HG02970 (cell line): Measurements from ENCODE around the gene CLN5.

Source experiments
- ATAC-seq: cut with Tn5 transposase; IDR thresholded peaks from one replicate; pipeline ENCODE4 v1.9.1; 2021; ENCODE audit warnings: mild to moderate bottlenecking, moderate library complexity, moderate number of reproducible peaks; ENCODE audit not compliant: unreplicated experiment, low FRiP score

The CLN5 gene

DNA sequence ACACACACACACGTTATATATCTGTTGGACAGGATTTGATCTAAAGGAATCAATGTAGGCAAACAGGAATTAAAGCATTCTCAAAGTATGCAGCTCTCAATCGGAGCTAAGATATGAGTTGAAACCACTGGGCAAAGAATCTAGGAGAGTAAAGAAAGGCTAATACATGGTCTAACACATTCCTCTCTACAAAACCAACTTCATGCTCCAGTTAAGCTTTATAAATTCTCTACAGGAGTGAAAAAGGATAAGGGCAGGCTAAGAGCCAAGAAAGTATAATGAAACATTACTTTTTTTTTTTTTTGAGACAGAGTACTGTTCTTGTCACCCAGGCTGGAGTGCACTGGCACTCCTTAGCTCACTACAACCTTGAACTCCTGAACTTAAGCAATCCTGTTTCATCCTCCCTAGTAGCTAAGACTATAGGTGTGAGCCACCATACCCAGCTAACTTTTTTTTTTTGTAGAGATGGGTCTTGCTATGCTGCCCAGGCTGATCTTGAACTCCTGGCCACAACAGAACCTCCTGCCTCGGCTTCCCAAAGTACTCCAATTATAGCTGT lies 24.5 kb downstream of the CLN5 start:
- ATAC-seq = no peak

DNA sequence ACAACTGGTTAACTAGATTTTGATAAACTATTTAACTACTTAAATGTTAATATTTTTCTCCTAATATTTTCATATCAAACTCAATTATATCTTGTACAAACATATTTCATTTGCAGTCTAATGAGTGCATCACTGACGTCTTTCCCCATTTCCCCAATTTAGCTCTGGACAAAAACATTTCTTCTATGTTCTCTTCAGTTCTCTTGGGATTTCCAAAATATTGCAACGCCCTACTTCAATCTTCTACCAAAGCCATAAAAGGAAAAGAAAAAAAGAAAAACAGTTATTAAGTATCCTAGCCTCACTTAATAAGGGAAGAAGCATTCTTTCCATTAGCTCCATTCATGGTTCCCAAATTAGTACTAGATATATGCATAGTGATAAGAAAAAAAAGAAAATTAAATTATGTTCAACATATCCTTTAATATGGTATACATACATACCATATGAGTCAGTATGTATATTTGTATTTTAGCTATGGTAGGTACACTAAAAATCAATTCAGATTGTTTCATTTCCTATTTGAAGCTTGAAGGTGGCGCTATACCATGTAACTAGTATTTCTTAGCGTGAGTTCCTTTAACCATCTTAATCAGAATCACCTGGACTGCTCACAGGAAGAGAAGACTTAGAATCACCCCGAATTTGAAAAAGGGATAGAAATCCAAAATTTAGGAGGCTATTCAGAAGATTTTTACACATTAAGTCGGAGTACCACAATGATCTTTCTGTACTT lies 25.2 kb downstream of the CLN5 start:
- no peak for ATAC-seq

DNA sequence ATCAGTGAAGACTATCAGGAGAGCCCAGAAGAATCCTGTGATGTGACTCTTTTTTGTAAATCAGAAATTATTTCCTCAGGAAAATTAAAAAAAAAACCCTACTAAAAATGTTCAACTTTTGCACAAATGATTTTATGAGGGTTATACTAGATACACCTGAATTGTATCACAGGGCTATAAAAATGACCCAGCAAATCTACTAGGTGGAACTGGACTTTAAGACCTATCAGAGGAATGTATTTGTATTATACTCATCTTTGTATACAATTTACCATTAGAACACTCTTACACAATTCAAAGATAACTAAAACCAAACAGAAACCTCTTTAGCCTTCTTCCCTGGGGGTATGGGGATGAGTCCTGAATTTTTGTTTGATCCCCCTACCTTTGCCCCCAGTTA lies 27.9 kb downstream of the CLN5 start:
- no peak for ATAC-seq

DNA sequence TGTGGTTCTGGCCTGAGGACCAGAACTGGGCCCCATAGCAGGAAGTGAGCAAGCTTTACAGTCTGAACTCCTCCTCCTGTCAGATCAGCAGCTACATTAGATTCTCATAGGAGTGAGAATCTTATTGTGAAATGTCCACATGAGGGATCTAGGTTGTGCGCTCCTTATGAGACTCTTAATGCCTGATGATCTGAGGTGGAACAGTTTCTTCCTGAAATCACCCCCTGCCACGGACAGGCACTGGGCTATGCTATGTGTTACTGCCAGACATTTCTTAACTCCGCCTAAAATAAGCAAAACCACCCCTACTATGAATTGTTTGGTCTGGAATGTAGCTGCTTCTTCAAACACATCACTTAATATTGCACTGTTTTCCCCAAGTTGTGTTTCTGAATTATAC lies 30.5 kb downstream of the CLN5 start:
- no peak for ATAC-seq

- ATAC-seq = peak; percentile 42
Measured at GRCh38 chr13:77026255-77026860, 34.5 kb downstream of the CLN5 start.

DNA sequence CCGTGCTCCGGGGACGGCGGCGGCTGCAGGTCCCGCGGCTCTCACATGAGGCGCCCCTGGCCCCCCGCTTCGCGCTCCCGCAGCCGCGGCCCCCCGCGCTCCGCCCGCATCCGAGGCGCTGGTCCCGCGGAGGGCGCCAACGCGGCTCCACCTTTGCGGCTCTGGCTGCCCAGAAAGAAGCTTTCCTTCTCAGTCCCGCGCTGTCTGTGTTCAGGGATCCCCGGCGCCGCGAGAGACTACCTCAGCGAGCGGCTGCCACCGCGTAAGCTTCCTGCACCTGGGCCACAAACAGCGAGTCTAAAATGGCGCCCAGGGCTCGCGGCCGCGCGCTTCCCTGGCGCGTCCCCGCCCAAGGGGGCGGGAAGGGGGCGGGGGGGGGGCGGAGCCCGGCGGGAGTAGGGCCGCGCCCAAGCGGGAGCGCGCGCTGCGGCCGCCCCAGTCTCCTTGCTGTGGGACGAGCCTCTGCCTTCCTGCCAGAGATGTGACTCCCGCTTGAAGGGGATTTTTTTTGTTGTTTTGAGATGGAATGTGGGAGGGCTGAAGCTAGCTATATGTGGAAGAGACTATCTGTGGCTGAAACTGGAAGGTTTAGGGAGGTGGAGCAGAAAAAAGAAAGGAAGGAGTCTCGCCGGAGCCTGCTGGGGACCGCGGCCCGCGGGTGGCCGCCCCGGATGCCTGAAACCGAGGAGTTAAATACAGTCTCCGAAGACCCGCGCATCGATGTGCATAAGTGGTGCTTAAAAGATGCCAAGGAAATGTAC lies 35.2 kb downstream of the CLN5 start, which contains the start of gene FBXL3:
Gene FBXL3 (minus strand): TSS at position 299 of the 761 bp plus-strand sequence. CDS start 5,299 bp downstream, outside the sequence.
- ATAC-seq = peak; percentile 65

- no peak for ATAC-seq
Measured at GRCh38 chr13:77028202-77028601, 36.3 kb downstream of the CLN5 start.

GRCh38 chr13:77029436-77029835 lies 37.6 kb downstream of the CLN5 start:
- no peak for ATAC-seq

GRCh38 chr13:77031656-77032243 lies 39.9 kb downstream of the CLN5 start:
- ATAC-seq = no peak

DNA sequence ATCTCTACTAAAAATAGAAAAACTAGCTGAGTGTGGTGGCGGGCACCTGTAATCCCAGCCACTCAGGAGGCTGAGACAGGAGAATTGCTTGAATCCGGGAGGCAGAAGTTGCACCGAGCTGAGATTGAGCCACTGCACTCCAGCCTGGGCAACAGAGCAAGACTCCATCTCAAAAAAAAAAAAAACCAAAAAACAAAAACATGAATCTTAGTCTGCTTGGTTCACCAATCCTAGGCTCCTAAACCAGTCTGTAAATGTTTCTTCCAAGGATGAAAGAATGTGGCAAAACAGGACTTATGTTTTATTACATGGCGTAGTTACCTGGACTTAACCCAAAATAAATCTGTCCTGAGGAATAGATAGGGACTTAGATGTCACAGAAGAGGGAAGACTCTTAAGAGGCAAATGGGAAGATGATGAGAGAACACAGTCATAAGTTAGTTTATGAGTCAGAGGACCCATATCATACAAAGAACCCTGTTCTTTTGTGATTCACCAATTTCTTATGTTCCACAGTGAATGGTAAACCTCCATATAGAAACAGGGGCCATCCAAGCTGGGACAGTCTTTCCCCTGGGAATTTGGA lies 41.9 kb downstream of the CLN5 start:
- no peak for ATAC-seq

DNA sequence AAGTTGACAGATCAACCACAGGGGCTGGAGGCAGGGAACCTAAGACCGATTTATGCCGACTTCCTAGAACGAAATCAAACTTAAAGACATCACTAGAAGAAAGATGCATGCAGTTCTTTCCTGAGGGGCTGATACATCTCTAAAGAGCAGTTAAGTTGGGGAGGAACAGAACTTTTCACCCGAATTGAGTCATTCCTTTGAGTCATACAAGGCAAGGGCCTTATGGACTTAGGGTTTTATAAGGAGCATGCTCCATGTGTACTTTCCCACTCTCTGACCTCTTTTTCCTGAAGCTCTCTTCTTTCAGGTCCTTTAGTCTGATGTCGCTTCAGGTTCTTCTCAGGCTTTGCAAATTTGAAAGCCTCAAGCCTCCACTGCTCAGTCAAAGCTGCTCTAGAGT lies 43.0 kb downstream of the CLN5 start:
- no peak for ATAC-seq

GRCh38 chr13:77036279-77036678 lies 44.4 kb downstream of the CLN5 start:
- ATAC-seq = no peak

DNA sequence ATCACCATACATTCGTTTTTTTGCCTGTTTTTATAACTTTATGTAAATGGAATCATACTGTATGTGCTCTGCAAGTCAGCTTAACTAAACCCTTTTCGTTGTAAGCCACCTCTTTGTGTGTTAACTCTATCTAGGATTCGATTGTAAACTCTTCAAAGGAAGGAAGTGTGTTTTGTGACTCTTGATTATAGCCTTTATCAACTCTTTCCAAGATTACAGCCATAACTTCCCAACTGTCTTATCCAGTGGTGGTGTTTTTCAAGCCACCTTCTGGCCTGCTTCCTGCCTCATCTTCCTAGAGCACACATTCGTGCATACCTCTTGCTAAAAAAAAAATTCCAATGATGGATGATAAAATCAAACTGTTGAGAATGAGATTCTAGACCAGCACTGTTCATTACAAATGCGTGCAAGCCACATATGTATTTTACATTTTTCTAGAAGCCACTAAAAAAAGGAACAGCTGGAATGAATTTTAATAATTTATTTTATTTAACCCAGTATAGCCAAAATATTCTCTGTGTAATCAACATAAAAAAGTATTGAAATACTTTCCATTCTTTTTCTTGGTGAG lies 47.1 kb downstream of the CLN5 start:
- no peak for ATAC-seq

DNA sequence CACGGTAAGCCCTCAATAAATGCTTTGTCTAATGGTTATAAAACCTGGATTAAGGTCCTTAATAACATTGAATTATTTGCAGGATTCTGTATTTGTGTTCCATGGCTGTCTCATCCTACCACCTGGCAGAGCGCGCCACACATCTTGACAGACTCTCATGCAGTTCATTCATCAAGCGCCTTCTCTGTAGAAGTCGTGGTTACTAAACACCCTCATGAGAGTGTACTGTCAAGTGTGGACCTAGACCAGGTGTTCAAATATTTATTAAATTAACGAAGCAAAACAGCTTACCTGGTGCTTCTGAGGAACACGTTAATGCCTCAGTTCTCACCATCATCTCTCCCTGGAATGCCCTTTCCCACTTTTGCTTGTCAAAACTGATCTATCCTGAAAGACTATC lies 48.2 kb downstream of the CLN5 start:
- ATAC-seq = no peak

DNA sequence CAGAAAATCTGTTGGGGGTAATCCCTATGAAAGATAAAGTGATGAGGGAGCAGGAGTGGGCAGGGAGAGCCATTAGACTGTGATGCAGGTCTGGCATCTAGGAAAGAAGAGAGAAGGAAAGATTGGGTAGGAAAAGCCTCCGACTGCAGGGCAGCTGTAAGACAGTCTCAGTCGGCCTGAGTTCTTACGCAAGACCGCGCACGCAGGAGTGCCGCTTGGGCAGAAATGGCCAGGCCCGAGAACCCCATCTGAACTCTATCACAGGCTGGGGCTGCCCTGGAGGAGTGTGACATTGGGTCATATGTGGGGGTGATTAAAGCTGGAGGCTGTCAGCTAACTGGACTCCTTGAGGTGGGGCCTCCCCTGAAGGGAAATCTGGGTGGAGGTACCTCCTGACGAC lies 49.0 kb downstream of the CLN5 start:
- no peak for ATAC-seq

DNA sequence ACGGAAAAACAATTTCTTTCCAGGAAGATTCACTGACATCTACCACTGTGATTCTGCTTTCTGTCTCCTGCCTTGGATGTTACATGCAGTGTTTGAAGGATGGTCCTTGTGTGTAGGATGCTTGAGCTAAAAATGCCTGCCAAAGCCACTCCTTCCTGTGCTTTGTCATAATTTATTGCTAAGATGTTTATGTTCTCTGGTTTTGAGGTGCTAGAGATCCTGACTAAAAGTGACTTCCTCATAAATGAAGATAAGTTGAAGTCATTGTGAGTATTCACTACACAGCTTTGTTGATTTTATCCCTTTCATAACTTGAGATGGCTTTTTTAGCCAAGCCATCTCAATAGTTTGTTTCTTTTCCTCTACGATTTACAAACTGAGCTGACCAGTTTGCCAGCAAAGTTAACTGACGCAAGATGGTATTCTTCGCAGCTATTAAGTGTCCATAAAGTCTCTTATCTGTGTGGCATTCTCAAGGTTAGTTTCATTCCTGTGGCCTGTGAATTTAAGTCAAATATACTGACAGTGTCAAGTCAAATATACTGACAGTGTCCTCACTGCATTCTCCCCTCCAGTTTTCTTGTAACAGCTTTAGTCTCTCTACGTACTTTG lies 50.8 kb downstream of the CLN5 start:
- no peak for ATAC-seq

- no peak for ATAC-seq
Measured at GRCh38 chr13:77047649-77048343, 55.9 kb downstream of the CLN5 start.

GRCh38 chr13:77048681-77049080 lies 56.8 kb downstream of the CLN5 start:
- no peak for ATAC-seq

- no peak for ATAC-seq
Measured at GRCh38 chr13:77053192-77053591, 61.3 kb downstream of the CLN5 start.
